Raji (cell line): Measurements from ENCODE around the gene FCRLA.
A peak's percentile ranks its signal among the peaks of the same experiment; 100 is the strongest.

Experiments
- POLR2A ChIP-seq: IDR thresholded peaks from 2 replicates; pipeline ENCODE4 v1.6.1; 2011; ENCODE audit warnings: low read depth, low read length, control low read depth; ENCODE audit not compliant: insufficient read depth

FCRLA gene

GRCh38 chr1:161731981-161732718 lies 25.1 kb downstream of the FCRLA start:
- no peak for TF ChIP-seq POLR2A

- no peak for TF ChIP-seq POLR2A
Measured at GRCh38 chr1:161733526-161733925, 26.5 kb downstream of the FCRLA start.

- no peak for TF ChIP-seq POLR2A
Measured at GRCh38 chr1:161735837-161736236, 28.8 kb downstream of the FCRLA start.

- TF ChIP-seq POLR2A = no peak
Measured at GRCh38 chr1:161736335-161736969, 29.4 kb downstream of the FCRLA start.

- no peak for TF ChIP-seq POLR2A
Measured at GRCh38 chr1:161737625-161738024, 30.6 kb downstream of the FCRLA start.

GRCh38 chr1:161738627-161739287 lies 31.7 kb downstream of the FCRLA start:
- TF ChIP-seq POLR2A = peak; percentile 14; the same call in 1 of the 2 replicates

GRCh38 chr1:161739865-161740566 lies 33.0 kb downstream of the FCRLA start:
- no peak for TF ChIP-seq POLR2A

- no peak for TF ChIP-seq POLR2A
Measured at GRCh38 chr1:161740921-161741320, 33.9 kb downstream of the FCRLA start.

GRCh38 chr1:161743231-161743630 lies 36.2 kb downstream of the FCRLA start:
- no peak for TF ChIP-seq POLR2A

- TF ChIP-seq POLR2A = no peak
Measured at GRCh38 chr1:161747801-161748200, 40.8 kb downstream of the FCRLA start.

- peak; percentile 81 for TF ChIP-seq POLR2A
Measured at GRCh38 chr1:161749509-161750407, 42.7 kb downstream of the FCRLA start, which contains the start of gene DUSP12. Gene DUSP12 (plus strand): TSS chr1:161749786. CDS start chr1:161749802, 16 bp downstream.

- no peak for TF ChIP-seq POLR2A
Measured at GRCh38 chr1:161763522-161764098, 56.6 kb downstream of the FCRLA start.
